ENCODE data around the gene TNFRSF4. TPM values are rescaled to one million over a fixed set of nuclear protein-coding genes. Genes with fewer than 3 reads are reported as not detected.
"Not testable (repeated sequence)": the region's sequence is repeated elsewhere in the genome, so short reads cannot be mapped to it uniquely, and the experiment has no call there.

Gene TNFRSF4
- total and polyA plus RNA-seq, 7 donors, result 1.4 to 4.6 (median 3.5) TPM

DNA sequence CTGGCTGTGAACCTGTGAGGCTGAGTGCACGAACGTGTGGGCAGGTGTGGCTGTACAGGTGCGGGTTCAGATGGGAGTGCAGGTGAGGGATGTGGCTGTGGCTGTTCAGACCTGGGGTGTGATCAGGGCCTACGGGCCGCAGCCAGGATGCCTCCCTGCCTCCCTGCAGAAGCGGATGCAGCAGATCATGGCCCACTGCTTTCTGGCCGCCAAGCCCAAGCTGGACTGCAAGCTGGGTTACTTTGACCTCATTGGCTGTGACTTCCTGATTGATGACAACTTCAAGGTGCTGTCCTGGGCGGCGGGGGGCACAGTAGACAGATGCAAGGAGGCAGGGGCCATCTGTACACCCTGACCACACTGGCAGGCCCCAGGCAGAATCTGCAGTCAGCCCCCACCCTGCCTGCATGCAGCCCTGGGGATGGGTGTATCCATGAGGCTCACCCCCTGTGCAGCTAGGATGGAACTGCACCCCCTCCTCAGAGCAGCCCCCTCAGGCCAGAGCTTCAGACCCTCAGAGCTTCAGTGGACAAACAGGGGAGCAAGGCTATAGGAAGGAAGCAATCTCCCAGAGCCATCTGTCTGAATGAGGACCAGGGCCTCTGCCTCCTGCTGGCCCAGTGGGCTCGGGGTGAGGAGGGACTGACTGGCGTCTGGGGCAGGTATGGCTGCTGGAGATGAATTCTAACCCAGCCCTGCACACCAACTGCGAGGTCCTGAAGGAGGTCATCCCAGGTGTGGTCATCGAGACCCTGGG is 17.3 kb downstream of the TNFRSF4 start:
- Histone ChIP-seq H3K9me3 (peaks cover 15% of the 10 kb centered on the region), H3K27ac (no peak overlapping the region), H3K4me1 (no peaks in the 10 kb centered on the region), H3K4me3 (no peak overlapping the region), H3K27me3 (ENCODE audit: insufficient read depth in 3 of 3, low read length in 2 of 3) (peaks cover 0 to 22% (median 0%) of the 10 kb centered on the region in 3 donors), H3K36me3 (ENCODE audit: insufficient read depth in 1 of 2, low read depth in 1 of 2) (no peaks in the 10 kb centered on the region)
- ATAC-seq, result no peak
- TF ChIP-seq, protein P1, sequence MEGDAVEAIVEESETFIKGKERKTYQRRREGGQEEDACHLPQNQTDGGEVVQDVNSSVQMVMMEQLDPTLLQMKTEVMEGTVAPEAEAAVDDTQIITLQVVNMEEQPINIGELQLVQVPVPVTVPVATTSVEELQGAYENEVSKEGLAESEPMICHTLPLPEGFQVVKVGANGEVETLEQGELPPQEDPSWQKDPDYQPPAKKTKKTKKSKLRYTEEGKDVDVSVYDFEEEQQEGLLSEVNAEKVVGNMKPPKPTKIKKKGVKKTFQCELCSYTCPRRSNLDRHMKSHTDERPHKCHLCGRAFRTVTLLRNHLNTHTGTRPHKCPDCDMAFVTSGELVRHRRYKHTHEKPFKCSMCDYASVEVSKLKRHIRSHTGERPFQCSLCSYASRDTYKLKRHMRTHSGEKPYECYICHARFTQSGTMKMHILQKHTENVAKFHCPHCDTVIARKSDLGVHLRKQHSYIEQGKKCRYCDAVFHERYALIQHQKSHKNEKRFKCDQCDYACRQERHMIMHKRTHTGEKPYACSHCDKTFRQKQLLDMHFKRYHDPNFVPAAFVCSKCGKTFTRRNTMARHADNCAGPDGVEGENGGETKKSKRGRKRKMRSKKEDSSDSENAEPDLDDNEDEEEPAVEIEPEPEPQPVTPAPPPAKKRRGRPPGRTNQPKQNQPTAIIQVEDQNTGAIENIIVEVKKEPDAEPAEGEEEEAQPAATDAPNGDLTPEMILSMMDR (IDR thresholded peaks at IDR 0.05), result no peak
- DNase-seq, result peak; percentile 4 to 44
- WGBS, 3 donors, result 76 to 87% (median 84%) methylated on average over 13 of the region's 13 CpGs
- intact Hi-C loops (cut with DNase I), result no loop called here

DNA sequence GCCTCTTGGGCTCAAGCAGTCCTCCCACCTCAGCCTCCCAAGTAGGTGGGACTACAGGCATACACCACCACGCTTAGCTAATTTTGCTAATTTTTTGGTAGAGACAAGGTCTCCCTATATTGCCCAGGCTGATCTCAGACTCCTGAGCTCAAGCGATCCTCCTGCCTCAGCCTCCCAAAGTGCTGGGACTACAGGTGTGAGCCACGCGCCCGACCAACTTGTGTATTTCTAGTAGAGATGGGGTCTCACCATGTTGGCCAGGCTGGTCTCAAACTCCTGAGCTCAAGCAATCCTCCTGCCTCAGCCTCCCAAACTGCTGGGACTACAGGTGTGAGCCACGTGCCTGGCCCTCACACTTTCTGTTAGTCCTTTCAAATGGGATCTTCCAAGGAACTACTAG is 18.2 kb downstream of the TNFRSF4 start:
- ATAC-seq; H3K36me3 ChIP-seq (ENCODE audit: insufficient read depth in 1 of 2, low read depth in 1 of 2); H3K27ac ChIP-seq; intact Hi-C loops (cut with DNase I); DNase-seq; H3K4me1 ChIP-seq; H3K4me3 ChIP-seq: not testable (repeated sequence)
- WGBS, 3 donors, result 84 to 95% (median 94%) methylated on average over 6 of the region's 6 CpGs
- peaks cover 15% of the 10 kb centered on the region for H3K9me3 ChIP-seq
- peaks cover 0 to 13% (median 0%) of the 10 kb centered on the region in 3 donors for H3K27me3 ChIP-seq (ENCODE audit: insufficient read depth in 3 of 3, low read length in 2 of 3)

DNA sequence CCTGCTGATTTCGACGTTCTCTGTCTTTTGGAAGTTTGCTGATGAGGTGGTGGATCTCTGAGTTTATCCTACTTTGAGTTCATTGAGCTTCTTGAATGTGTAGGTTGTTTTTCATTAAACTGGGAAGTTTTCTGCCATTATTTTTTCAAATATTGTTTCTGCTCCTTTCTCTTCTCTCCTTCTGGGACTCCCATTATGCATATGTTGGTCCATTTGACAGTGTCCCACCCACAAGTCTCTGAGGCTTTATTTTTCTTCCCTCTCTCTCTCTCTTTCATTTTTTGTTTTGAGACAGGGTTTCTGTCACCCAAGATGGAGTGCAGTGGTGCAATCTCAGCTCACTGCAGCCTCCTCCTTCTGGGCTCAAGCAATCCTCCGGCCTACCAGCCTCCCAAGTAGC is 19.2 kb downstream of the TNFRSF4 start:
- TF ChIP-seq, protein P1 (IDR thresholded peaks at IDR 0.05), result no peak
- 69 to 93% (median 87%) methylated on average over 3 of the region's 3 CpGs for WGBS, 3 donors
- H3K27me3 ChIP-seq (ENCODE audit: insufficient read depth in 3 of 3, low read length in 2 of 3), result peaks cover 0 to 3% (median 0%) of the 10 kb centered on the region in 3 donors

DNA sequence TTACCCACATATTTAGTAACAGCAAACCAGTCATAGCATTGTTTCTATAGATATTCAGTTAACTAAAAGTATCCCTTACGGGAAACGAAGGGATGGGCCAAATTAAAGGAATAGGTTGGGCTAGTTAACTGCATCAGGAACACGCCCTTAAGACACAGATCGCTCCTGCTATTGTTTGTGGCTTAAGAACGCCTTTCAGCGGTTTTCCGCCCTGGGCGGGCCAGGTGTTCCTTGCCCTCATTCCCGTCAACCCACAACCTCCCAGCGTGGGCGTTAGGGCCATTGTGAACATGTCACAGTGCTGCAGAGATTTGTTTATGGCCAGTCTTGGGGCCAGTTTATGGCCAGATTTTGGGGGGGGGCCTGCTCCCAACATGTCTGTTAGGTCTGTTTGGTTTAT is 22.2 kb downstream of the TNFRSF4 start:
- TF ChIP-seq, protein P1 (IDR thresholded peaks at IDR 0.05), result no peak
- Histone ChIP-seq H3K4me3 (no peak overlapping the region), H3K36me3 (ENCODE audit: insufficient read depth in 1 of 2, low read depth in 1 of 2) (no peaks in the 10 kb centered on the region), H3K27ac (no peak overlapping the region), H3K9me3 (peaks cover 15% of the 10 kb centered on the region), H3K4me1 (no peaks in the 10 kb centered on the region), H3K27me3 (ENCODE audit: insufficient read depth in 3 of 3, low read length in 2 of 3) (no peaks in the 10 kb centered on the region)
- WGBS, 3 donors, result 83 to 89% (median 87%) methylated on average over 11 of the region's 11 CpGs
- intact Hi-C loops (cut with DNase I), result no loop called here
- DNase-seq (no peak), ATAC-seq (no peak)

More for the DNA sequence above, 19.2 kb downstream of the TNFRSF4 start:
- peaks cover 15% of the 10 kb centered on the region for H3K9me3 ChIP-seq
- ATAC-seq (no peak), DNase-seq (no peak)
- no peaks in the 10 kb centered on the region for H3K36me3 ChIP-seq (ENCODE audit: insufficient read depth in 1 of 2, low read depth in 1 of 2)
- no peak overlapping the region for H3K27ac ChIP-seq
- no peaks in the 10 kb centered on the region for H3K4me1 ChIP-seq
- intact Hi-C loops (cut with DNase I), result no loop called here
- H3K4me3 ChIP-seq, result no peak overlapping the region

DNA sequence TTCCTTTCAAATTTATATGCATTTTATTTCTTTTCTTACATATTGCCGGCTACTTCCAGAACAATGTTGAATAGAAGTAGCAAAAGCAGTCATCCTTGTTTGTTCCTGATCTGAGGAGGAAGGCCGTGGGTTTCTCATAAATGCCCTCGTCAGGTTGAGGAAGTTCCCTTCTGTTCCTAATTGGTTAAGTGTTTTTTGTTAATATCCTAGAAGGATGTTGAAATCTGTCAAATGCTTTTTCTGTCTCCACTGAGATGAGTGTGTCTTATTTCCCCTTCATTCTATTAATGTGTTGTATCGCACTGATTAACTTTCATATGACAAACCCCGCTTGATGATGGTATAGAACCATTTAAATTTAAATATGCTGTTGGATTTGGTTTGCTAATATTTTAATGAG is 24.8 kb downstream of the TNFRSF4 start:
- intact Hi-C loops (cut with DNase I), result no loop called here
- TF ChIP-seq, protein P1 (IDR thresholded peaks at IDR 0.05), result no peak
- Histone ChIP-seq H3K27me3 (ENCODE audit: insufficient read depth in 3 of 3, low read length in 2 of 3) (no peaks in the 10 kb centered on the region), H3K36me3 (ENCODE audit: insufficient read depth in 1 of 2, low read depth in 1 of 2) (no peaks in the 10 kb centered on the region), H3K9me3 (peaks cover 2% of the 10 kb centered on the region), H3K4me1 (no peaks in the 10 kb centered on the region), H3K4me3 (no peak overlapping the region), H3K27ac (no peak overlapping the region)
- ATAC-seq, result no peak
- no peak for DNase-seq
- WGBS, 3 donors, result 74 to 85% (median 77%) methylated on average over 5 of the region's 5 CpGs

Data from psoas muscle (tissue), 8 donors.